GM12891 (cell line): ENCODE data around the gene LVRN.

Experiments used
- POLR2A ChIP-seq: IDR thresholded peaks from 2 replicates; pipeline ENCODE4 v1.6.1; 2011; ENCODE audit warnings: low read depth, low read length, control low read depth
- POLR2AphosphoS5 ChIP-seq: IDR thresholded peaks from 2 replicates; pipeline ENCODE4 v1.6.1; 2011; ENCODE audit warnings: low read depth, low read length, control low read depth
- POU2F2 ChIP-seq: IDR thresholded peaks from 2 replicates; pipeline ENCODE4 v1.6.1; 2011; ENCODE audit warnings: low read depth, mild to moderate bottlenecking, control low read depth, low read length, moderate library complexity
- TAF1 ChIP-seq: IDR thresholded peaks from 2 replicates; pipeline ENCODE4 v1.6.1; 2011; ENCODE audit warnings: low read depth, low read length, control low read depth

- TF ChIP-seq POLR2AphosphoS5 (no peak), TAF1 (no peak), POLR2A (no peak), POU2F2 (no peak)
Measured at GRCh38 chr5:115949096-115949495, 13.2 kb upstream of the LVRN start.
